ENCODE data around the gene PEF1.

The PEF1 gene

DNA sequence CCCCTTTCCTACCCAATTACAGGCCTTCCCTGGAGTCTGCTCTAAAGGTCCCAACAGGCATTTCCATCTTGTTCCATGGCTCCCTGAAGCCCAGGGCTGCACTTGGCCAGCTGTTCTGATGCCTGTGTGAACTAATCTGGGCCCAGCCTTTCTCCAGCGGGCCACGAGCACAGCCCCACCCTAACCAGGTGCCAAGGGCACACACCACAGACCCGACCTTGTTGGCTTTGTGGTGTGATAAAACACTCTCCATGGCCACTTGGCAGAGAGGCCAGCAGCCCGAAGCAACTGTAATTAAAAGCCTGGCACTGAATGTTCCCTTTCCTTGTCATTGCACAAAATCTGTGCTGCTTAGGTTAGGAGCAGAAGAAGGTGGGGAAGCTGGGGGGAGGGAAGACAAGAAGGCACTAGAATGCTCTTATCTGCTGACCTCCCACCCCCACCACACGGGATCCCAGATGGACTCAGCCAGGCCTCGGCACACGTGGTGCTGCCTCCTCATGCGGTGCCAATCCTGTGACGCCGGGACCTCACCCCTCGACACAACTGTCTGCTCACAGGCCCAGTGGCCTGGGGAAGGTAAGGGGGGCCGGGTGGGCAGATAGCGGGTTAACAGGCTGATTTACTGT lies 17.3 kb downstream of the PEF1 start:
- DNase-seq, result no peak

DNA sequence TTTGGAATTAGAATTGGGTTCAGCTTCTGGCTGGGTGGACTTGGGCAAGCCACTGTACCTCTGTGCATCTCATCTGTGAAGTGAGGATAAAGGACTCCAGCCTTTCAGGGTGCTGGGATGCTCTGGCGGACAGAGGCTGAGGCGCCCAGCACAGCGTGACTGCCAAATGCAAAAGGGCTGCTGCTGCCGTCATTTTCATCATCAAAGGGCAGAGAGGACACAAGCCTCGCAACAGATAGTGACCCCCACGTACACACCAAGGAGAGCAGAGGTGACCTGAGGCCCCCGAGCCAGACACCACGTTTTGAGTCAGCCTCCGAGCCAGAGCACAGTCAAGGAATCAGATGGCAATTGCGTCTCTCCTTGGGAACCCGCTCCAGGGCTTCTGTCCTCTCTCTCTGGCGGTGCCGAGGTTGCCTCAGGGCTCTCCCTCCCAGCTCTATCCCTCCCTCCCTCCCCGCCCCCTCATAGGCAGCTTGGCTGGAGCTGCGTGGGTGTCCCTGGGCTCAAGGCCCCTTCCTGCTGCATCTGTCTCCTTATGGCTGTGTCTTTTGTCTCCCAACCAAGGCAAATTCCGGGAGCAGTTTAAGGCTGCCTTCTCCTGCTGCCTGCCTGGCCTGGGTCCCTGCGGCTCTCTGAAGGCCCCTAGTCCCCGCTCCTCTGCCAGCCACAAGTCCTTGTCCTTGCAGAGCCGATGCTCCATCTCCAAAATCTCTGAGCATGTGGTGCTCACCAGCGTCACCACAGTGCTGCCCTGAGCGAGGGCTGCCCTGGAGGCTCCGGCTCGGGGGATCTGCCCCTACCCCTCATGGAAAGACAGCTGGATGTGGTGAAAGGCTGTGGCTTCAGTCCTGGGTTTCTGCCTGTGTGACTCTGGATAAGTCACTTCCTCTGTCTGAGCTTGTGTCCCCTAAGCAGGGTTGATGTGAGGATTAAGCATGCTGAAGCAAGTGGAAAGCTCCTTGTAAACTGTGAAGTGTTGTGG lies 18.2 kb downstream of the PEF1 start:
- DNase-seq, result no peak

GRCh38 chr1:31625561-31626222 lies 19.0 kb downstream of the PEF1 start:
- no peak for DNase-seq

DNA sequence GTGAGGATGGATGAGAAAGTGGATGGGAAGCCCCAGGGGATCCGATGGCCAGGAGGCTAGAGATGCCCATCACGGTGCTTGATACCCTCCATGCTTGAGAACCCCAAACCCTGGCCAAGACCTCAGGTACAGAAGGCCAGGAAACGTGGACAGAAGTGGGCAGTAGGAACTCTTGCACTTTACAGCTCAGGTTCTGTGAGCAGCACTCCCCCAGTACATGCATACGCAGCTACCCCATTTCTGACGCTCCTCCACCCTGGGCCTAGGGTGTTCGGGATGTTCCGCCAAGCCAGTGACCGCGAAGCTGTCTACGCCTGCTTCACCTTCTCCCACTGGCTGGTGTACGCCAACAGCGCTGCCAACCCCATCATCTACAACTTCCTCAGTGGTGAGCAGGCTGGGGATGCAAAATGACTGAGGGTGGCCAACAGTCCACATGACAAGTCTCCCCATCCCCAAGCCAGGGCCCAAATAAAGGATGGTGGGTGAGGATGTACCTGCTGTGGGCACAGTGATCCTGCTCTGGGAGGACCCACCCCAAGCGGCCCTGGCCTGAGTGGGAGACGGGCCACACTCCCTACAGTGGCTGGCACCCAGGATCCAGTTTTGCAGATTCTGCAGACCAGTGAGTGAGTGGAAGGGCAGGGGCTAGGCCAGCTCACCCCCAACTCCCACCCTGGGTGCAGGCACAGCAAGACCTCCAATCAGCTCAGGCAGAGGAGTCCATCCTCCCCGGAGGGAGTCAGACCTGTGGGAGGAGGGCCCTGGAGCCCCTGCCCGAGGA lies 19.8 kb downstream of the PEF1 start:
- DNase-seq, result no peak

DNA sequence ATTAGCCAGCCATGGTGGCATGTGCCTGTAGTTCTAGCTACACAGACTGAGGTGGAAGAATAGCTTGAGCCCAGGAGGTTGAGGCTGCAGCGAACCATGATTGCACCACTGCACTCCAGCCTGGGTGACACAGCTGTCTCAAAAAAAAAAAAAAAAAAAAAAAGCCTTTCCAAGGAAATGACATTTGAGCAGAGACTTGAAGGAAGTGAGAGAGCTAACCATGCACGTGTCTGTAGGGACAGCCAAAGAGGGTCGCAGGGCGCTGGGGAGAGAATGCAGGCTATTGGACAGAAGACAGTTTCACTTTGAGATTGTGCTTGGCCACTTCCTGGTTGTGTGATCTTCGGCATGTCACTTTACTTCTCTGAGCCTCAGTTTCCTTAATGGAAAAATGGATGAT lies 20.4 kb downstream of the PEF1 start:
- DNase-seq, result no peak

DNA sequence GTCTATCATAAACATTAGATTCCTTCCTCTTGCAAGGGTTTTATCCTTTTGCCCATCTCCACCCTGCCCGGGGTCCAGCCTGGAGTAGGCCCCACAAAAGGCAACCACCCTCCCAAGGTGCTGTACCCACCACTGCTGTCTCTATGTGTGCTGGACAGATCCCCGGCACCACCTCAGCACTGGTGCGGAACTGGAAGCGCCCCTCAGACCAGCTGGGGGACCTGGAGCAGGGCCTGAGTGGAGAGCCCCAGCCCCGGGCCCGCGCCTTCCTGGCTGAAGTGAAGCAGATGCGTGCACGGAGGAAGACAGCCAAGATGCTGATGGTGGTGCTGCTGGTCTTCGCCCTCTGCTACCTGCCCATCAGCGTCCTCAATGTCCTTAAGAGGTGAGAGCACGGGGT lies 21.3 kb downstream of the PEF1 start:
- no peak for DNase-seq

DNA sequence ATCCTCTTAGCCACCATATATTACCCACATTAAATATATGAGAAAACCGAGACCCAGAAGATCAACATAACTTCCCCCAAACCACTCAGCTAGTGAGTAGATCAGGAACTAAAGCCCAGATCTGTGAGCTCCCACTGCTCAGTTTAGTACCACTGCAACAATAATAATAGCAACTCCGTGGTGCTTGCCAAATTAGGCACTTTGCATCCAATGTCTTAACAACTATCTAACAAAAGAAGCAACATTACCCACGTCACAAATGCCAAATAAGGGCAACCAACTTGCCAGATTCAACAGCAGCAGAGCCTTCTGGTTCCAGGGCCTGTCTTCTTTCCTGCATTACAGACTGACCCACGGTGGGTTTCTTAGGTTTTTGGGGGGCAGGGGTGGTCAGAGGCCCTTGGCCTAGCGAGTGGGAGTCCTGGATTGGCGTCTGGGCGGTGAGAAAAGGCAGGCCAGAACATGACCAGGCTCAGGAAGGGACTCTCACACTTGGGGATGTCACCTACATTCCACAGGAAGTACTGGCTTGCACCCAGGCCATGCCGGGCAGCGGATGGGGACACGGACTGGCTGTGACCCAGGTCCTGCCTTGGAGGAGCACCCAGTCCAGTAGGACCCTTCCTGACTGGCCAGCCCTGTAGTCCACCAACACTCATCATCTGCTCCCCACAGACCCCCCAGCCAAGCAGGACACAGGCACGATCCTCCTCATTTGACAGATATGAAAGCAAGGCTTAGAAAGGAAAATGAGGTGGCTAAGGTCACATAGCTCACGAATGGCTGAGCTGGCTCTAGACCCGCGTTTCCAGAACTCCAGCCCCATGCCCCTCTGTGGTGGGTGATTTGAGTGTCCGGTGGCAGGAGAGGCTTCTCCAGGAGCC lies 22.6 kb downstream of the PEF1 start:
- no peak for DNase-seq

DNA sequence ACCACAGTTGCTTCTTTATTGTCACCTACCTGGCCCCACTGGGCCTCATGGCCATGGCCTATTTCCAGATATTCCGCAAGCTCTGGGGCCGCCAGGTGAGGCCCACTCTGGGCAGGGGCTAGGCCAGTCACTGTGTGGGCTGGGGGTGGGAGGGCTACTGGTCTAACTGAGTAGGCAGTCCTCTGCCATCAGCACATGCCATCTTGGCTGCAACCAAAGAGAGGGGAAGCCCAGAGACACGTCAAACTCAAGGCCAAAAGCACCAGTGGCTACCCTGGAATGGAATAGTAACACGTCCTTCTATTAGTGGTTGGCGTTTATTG lies 23.2 kb downstream of the PEF1 start:
- DNase-seq, result no peak

GRCh38 chr1:31620631-31621497 lies 23.8 kb downstream of the PEF1 start:
- no peak for DNase-seq

- DNase-seq, result no peak
Observed at GRCh38 chr1:31618916-31619846, 25.5 kb downstream of the PEF1 start.

GRCh38 chr1:31617916-31618746 lies 26.5 kb downstream of the PEF1 start:
- DNase-seq, result peak; percentile 41

- DNase-seq, result no peak
Observed at GRCh38 chr1:31617218-31617915, 27.3 kb downstream of the PEF1 start, which contains the start of gene HCRTR1. HCRTR1 (plus strand) TSS chr1:31617689; CDS start chr1:31619193, 1,504 bp downstream.

- no peak for DNase-seq
Observed at GRCh38 chr1:31615939-31616338, 28.7 kb downstream of the PEF1 start.

DNA sequence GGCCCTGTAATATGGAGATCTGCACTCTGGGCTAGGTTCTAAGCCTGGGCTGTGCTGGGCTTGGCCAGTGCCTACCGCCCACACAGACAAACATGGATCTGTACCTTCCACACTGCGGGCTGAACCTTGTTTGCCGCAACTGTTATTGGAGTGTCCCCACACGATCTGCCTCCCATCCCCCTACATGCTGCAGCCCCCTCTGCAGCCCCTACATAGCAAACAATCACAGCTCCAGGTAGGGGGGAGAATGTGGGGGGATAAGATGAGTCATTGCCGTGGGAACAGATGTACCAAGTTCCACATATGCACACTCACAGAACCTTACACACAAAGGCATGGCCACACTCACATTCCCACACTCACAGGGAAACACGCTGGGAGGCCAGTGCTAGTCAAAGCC lies 29.3 kb downstream of the PEF1 start:
- no peak for DNase-seq

DNA sequence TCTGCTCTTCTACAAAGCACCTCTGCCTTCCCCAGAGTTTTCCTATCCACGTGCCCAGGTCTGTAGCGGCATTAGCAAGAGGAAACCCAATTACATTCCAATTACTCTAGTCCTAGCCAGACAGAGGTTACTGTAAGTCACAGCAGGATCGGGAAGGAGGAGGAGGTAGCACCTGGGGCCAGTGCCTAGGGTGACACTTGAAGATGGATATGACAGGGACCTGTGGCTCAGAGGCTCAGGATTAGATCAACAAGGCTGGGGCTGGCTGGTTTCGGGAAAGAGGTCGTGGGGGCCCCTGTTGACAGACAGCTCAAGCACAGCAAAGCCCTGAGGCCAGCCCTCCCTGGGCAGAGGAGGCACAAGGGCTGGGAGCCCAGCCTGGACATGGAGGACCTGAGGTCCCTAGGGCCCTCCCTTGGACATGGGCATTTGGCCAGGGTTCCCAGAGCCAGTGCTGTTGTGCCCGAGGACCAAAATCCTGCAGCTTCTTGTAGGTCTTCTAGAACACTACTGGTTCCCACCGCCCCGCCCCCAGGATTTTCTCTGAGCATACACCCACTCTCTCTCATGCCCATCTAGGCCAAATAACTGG lies 30.2 kb downstream of the PEF1 start:
- no peak for DNase-seq

DNA sequence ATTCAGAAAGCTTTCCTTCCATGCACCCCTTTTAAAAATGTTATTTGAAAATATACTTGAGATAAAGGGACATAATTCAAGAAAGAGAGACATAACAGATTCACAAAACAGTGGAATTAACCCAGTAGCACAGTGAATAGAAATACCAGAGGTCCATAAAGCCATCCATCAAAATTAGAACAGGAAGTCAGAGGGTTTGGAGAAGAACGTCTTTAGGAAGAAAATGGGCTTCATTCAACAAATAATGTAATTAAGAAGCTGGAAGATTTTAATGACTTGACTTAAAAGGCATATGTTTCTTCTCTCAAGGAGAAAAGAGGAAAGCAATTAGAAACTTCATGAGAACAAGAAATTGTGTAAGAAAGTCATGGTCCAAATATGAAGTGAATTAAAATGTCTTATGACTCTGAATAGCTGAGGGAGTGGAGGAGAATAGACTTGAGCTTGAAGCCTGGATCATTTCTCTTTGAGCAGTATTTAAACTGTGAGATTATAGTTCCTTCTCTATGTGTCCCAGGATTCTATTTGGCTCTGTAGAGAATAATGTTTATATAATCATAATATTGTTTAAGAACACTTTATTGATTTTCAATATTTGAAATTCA lies 35.1 kb downstream of the PEF1 start:
- DNase-seq, result no peak

GRCh38 chr1:31607360-31607759 lies 37.3 kb downstream of the PEF1 start:
- DNase-seq, result no peak
